SJSA1 (cell line): Measurements from ENCODE around the gene FBXO36. TPM values are rescaled to one million over a fixed set of nuclear protein-coding genes. Genes with fewer than 3 reads are reported as not detected.
"Not testable (repeated sequence)": the region's sequence is repeated elsewhere in the genome, so short reads cannot be mapped to it uniquely, and the experiment has no call there.

Source experiments
- DNase-seq, 2 experiments: peaks; one replicate each; pipeline ENCODE4 v3.0.0-alpha.2; 2015 to 2020; ENCODE audit warnings: low spot score in 2 of 2, low read depth in 1 of 2
- H3K27ac ChIP-seq: fragments of 250-450 bp; sonication (Bioruptor Pico); 2 replicates; pipeline ENCODE4 v1.5.1; 2020; ENCODE audit warnings: mild to moderate bottlenecking, moderate library complexity
- H3K27me3 ChIP-seq: fragments of 250-450 bp; sonication (Bioruptor Pico); replicated peaks from 2 replicates; pipeline ENCODE4 v1.5.1; 2020; ENCODE audit warnings: mild to moderate bottlenecking, moderate library complexity
- H3K36me3 ChIP-seq: fragments of 250-450 bp; sonication (Bioruptor Pico); 2 replicates; pipeline ENCODE4 v1.5.1; 2020; ENCODE audit warnings: mild to moderate bottlenecking
- H3K4me1 ChIP-seq: fragments of 250-450 bp; sonication (Bioruptor Pico); replicated peaks from 2 replicates; pipeline ENCODE4 v1.6.1; 2021; ENCODE audit warnings: mild to moderate bottlenecking
- H3K4me3 ChIP-seq: fragments of 250-450 bp; sonication (Bioruptor Pico); 2 replicates; pipeline ENCODE4 v1.5.1; 2020; ENCODE audit warnings: mild to moderate bottlenecking
- H3K9me3 ChIP-seq: fragments of 250-450 bp; sonication (Bioruptor Pico); replicated peaks from 2 replicates; pipeline ENCODE4 v1.5.1; 2020; ENCODE audit warnings: mild to moderate bottlenecking
- total RNA-seq: library from RNA; depleted of rRNA; stranded (reverse); fragments of >200 nt; shearing (Covaris generic); gene quantifications from 2 replicates; pipeline ENCODE4 v1.2.3, GENCODE V29; 2014

FBXO36 gene
- total RNA-seq, 1 experiment from 2014 or later = 4.6 TPM

DNA sequence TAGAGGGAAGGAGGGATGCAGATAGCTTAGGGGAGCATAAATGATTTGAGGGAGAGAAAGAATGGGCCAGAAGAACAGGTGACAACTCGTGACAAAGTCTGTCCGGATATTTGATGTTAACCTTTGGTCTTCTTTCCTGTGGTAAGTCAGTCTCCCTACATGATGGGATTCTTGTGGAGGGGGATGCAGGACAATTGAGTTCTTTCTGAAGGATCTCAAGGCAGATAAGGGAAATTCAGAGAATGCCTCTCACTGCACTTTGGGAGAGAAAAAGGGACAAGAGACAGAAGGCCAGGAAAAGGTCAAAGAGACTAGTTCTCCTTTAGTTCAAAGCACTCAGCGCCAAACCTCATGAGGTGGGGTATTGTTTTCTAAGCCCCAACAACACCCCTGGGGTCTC is 34.2 kb downstream of the FBXO36 start:
- H3K4me1 ChIP-seq = no peaks in the 10 kb centered on the region
- H3K27ac ChIP-seq = no peak overlapping the region
- no peaks in the 10 kb centered on the region for H3K36me3 ChIP-seq
- DNase-seq = no peak
- H3K9me3 ChIP-seq = no peaks in the 10 kb centered on the region
- H3K27me3 ChIP-seq = no peaks in the 10 kb centered on the region
- no peak overlapping the region for H3K4me3 ChIP-seq

DNA sequence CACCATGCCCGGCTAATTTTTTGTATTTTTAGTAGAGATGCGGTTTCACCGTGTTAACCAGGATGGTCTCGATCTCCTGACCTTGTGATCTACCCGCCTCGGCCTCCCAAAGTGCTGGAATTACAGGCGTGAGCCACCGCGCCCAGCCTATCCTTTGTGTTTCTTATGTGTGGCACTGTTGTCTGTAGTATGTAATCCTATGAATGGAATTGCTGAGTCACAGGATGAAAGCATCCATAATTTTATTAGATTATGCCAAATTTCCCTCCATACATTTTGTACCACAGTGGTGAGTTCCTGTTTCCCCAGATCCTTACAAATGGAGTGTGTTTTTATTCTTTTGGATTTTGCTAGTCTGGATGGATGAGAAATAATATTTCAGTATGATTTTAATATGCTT is 41.3 kb downstream of the FBXO36 start:
- H3K27me3 ChIP-seq, H3K4me3 ChIP-seq, H3K4me1 ChIP-seq, H3K36me3 ChIP-seq, H3K9me3 ChIP-seq, H3K27ac ChIP-seq, DNase-seq: not testable (repeated sequence)

- H3K27me3 ChIP-seq = no peaks in the 10 kb centered on the region
- no peaks in the 10 kb centered on the region for H3K36me3 ChIP-seq
- no peaks in the 10 kb centered on the region for H3K9me3 ChIP-seq
- no peak for DNase-seq
- no peak overlapping the region for H3K27ac ChIP-seq
- no peak overlapping the region for H3K4me3 ChIP-seq
- H3K4me1 ChIP-seq = no peaks in the 10 kb centered on the region
Measured at GRCh38 chr2:229969921-229970320, 47.6 kb downstream of the FBXO36 start.

- Histone ChIP-seq H3K27me3 (no peaks in the 10 kb centered on the region), H3K27ac (no peak overlapping the region), H3K4me3 (no peak overlapping the region), H3K36me3 (no peaks in the 10 kb centered on the region), H3K4me1 (no peaks in the 10 kb centered on the region), H3K9me3 (no peaks in the 10 kb centered on the region)
- DNase-seq = no peak
Measured at GRCh38 chr2:229970406-229970805, 48.1 kb downstream of the FBXO36 start.

DNA sequence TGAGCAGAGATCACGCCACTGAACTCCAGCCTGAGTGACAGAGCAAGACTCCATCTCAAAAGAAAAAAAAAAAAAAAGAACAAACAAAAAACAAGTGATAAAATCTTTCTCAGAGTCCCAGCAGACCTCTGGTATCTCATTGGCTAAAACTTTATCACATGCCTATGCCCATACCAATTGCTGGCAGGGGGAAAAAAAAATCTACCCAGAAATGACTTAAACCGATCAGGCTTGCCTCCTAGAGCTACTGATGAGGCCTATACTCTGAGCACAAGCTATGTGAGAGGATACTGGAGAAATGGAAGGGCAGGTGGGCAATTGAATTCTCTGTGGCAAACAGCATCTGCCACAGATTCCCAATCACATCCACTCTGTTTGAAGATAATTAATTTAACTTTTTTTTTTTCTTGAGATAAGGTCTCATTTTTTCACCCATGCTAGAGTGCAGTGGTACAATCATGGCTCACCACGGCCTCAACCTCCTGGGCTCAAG is 49.0 kb downstream of the FBXO36 start:
- no peaks in the 10 kb centered on the region for H3K36me3 ChIP-seq
- no peaks in the 10 kb centered on the region for H3K27me3 ChIP-seq

GRCh38 chr2:229974266-229974665 is 52.0 kb downstream of the FBXO36 start:
- no peak overlapping the region for H3K27ac ChIP-seq
- no peaks in the 10 kb centered on the region for H3K36me3 ChIP-seq
- DNase-seq = peak in 1 of 2 experiments; percentile 7
- H3K27me3 ChIP-seq = no peaks in the 10 kb centered on the region
- no peaks in the 10 kb centered on the region for H3K4me1 ChIP-seq
- H3K4me3 ChIP-seq = no peak overlapping the region
- no peaks in the 10 kb centered on the region for H3K9me3 ChIP-seq

More for the DNA sequence above, 49.0 kb downstream of the FBXO36 start:
- Histone ChIP-seq H3K4me1 (no peaks in the 10 kb centered on the region), H3K9me3 (no peaks in the 10 kb centered on the region), H3K27ac (no peak overlapping the region), H3K4me3 (no peak overlapping the region)
- DNase-seq = no peak

DNA sequence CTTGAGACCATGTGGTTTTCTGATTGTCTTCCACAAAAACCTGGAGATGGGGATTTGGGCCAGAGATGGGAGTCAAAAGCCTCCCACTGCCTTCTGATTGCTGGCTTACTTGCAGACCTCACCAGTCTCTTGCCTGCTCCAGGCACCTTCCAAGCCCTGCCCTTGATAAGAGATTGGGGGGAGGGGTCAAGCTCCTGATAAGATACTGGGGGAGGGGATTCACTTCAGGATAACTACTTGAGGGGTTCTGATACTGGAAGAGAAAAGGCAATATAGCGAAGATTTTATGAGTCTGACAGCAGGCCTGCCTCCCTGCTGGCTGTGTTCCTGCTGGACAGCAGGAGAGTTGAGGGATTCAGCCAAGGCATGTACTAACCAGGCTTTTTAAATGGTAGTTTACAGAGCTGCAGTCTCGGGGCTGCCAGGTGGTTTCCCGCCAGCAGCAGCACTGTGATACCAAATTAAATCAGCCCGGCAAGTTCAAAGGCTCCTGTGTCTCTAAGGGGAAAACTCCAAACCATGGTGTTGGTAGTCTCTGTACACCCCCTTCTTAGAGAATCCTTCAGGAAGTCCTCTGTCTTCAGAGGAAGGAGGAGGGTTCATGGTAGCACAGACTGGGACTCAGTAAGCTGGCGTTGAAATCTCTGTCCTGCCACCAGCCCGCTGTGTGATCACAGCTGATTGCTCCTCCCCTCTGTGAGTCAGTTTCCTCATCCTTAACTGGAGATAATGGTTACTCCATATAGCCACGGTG is 58.3 kb downstream of the FBXO36 start:
- Histone ChIP-seq H3K9me3 (no peaks in the 10 kb centered on the region), H3K36me3 (no peaks in the 10 kb centered on the region), H3K27me3 (no peaks in the 10 kb centered on the region), H3K4me3 (no peak overlapping the region), H3K27ac (no peak overlapping the region), H3K4me1 (0 out of 2 replicates have a peak, but pooled peaks cover 4% of the 10 kb centered on the region)
- no peak for DNase-seq

DNA sequence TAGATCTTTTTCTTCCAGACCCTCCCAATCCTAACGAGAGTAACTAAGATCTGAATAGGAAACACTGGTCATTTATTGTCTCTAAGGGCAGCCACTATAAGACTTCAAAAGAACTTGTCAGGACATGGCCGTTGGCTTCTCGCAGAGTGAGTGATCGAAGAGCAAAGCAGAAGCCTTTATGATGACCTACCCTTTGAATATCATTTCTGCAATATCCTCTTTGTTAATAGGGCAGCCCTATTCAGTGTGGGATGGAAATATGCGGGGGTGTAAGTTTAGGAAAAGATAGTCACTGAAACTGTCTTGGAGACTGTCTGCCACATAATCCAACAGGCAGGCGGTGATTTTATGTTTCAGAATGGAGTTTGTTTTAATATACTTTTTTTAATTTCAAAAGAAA is 70.9 kb downstream of the FBXO36 start:
- no peaks in the 10 kb centered on the region for H3K9me3 ChIP-seq
- no peaks in the 10 kb centered on the region for H3K36me3 ChIP-seq
- no peaks in the 10 kb centered on the region for H3K27me3 ChIP-seq
- H3K4me1 ChIP-seq = no peaks in the 10 kb centered on the region
- H3K4me3 ChIP-seq = no peak overlapping the region
- DNase-seq = no peak
- no peak overlapping the region for H3K27ac ChIP-seq

GRCh38 chr2:229996320-229996719 is 74.0 kb downstream of the FBXO36 start:
- DNase-seq = no peak
- Histone ChIP-seq H3K27ac (no peak overlapping the region), H3K9me3 (no peaks in the 10 kb centered on the region), H3K27me3 (no peaks in the 10 kb centered on the region), H3K36me3 (no peaks in the 10 kb centered on the region), H3K4me1 (no peaks in the 10 kb centered on the region), H3K4me3 (no peak overlapping the region)

DNA sequence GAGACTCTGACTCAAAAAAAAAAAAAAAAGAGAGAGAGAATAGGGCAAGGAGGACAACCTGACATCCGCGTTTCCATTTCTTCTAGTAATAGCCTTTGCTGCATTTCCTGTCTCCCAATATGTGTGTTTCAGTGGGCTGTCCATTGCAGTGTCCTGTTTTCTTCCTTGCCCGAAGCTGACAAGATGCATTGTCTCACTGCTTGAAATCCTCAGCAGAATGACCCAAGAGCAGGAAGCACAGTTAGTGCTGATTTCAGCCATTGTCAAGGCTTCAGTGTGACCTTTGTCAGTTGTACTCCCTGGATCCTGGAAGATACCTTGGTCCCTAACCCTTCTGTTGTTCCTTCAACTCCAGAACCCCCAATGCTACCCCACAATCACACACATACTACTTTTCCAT is 75.3 kb downstream of the FBXO36 start:
- H3K27me3 ChIP-seq = no peaks in the 10 kb centered on the region
- DNase-seq = no peak
- H3K4me1 ChIP-seq = no peaks in the 10 kb centered on the region
- H3K27ac ChIP-seq = no peak overlapping the region
- H3K4me3 ChIP-seq = no peak overlapping the region
- no peaks in the 10 kb centered on the region for H3K36me3 ChIP-seq
- no peaks in the 10 kb centered on the region for H3K9me3 ChIP-seq

DNA sequence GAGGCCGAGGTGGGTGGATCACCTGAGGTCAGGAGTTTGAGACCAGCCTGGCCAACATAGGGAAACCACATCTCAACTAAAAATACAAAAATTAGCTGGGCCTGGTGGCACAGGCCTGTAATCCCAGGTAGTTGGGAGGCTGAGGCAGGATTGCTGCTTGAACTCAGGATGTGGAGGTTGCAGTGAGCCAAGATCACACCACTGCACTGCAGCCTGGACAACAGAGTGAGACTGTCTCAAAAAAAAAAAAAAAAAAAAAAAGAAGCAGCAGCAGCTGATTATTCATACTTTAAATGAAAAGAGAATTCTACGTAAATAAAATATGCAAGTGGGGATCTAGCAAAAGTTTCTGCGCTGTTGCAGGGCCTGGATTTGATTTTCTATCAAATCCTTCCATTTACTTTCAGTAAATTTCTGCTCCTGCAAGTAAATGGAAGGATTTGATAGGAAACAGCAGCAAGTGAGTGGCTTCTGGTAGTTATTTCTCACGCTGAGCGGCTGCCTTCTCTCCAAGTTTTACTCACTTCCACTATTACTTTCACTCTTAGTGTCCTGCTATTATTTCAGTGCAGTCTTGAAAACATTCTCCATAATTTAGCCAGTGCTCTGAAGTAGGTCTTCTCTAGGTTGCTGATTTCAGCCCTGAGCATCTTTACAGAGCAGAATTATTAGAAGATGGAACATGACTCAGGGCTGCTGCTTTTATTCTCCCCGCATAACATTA is 78.0 kb downstream of the FBXO36 start:
- H3K27ac ChIP-seq = no peak overlapping the region
- H3K27me3 ChIP-seq = no peaks in the 10 kb centered on the region
- H3K4me1 ChIP-seq = no peaks in the 10 kb centered on the region
- DNase-seq = no peak
- no peaks in the 10 kb centered on the region for H3K36me3 ChIP-seq
- H3K4me3 ChIP-seq = no peak overlapping the region
- no peaks in the 10 kb centered on the region for H3K9me3 ChIP-seq

- DNase-seq = peak; percentile 61 to 66
- no peak overlapping the region for H3K4me3 ChIP-seq
- no peak overlapping the region for H3K27ac ChIP-seq
- peaks cover 20% of the 10 kb centered on the region for H3K4me1 ChIP-seq
- no peaks in the 10 kb centered on the region for H3K36me3 ChIP-seq
- no peaks in the 10 kb centered on the region for H3K9me3 ChIP-seq
- H3K27me3 ChIP-seq = no peaks in the 10 kb centered on the region
Measured at GRCh38 chr2:230007931-230008707, 85.8 kb downstream of the FBXO36 start.

- H3K27me3 ChIP-seq = no peaks in the 10 kb centered on the region
- peaks cover 20% of the 10 kb centered on the region for H3K4me1 ChIP-seq
- H3K9me3 ChIP-seq = no peaks in the 10 kb centered on the region
- no peak for DNase-seq
- no peak overlapping the region for H3K4me3 ChIP-seq
- H3K27ac ChIP-seq = no peak overlapping the region
- H3K36me3 ChIP-seq = no peaks in the 10 kb centered on the region
Measured at GRCh38 chr2:230008708-230009066, 86.4 kb downstream of the FBXO36 start.

- DNase-seq = no peak
- Histone ChIP-seq H3K9me3 (no peaks in the 10 kb centered on the region), H3K27ac (no peak overlapping the region), H3K4me1 (peaks cover 20% of the 10 kb centered on the region), H3K36me3 (no peaks in the 10 kb centered on the region), H3K27me3 (no peaks in the 10 kb centered on the region), H3K4me3 (no peak overlapping the region)
Measured at GRCh38 chr2:230010501-230010900, 88.2 kb downstream of the FBXO36 start.
